Type B pancreatic cell (in vitro differentiated cells): Measurements from ENCODE around the gene TPM4. TPM values are rescaled to one million over a fixed set of nuclear protein-coding genes. Genes with fewer than 3 reads are reported as not detected.

Experiments used
- DNase-seq: peaks from one replicate; pipeline ENCODE4 v3.0.0; 2021; ENCODE audit warnings: mixed read lengths; ENCODE audit not compliant: unreplicated experiment; ENCODE audit errors: extremely low spot score
- H3K27ac Mint-ChIP-seq: 2 replicates; pipeline ENCODE4 v1.8.0; 2021; ENCODE audit warnings: mild to moderate bottlenecking, mixed read lengths
- H3K27me3 Mint-ChIP-seq: 2 replicates; pipeline ENCODE4 v1.8.0; 2021; ENCODE audit warnings: mixed read lengths
- H3K36me3 Mint-ChIP-seq: 2 replicates; pipeline ENCODE4 v1.8.0; 2021; ENCODE audit warnings: mixed read lengths
- H3K4me1 Mint-ChIP-seq: one replicate; pipeline ENCODE4 v1.8.0; 2021; ENCODE audit warnings: mixed read lengths; ENCODE audit not compliant: unreplicated experiment
- H3K4me3 Mint-ChIP-seq: 2 replicates; pipeline ENCODE4 v1.8.0; 2021; ENCODE audit warnings: mild to moderate bottlenecking, mixed read lengths
- H3K9me3 Mint-ChIP-seq: 2 replicates; pipeline ENCODE4 v1.8.0; 2021; ENCODE audit warnings: mixed read lengths
- total RNA-seq: library from RNA; stranded (reverse); gene quantifications from 2 replicates; pipeline ENCODE4 v1.2.1, GENCODE V29; 2021; ENCODE audit warnings: low replicate concordance
- TF ChIP-seq, protein P1 (sequence below): fragments of 200-600 bp; sonication (generic); conservative IDR thresholded peaks from 2 replicates; pipeline ENCODE4 v1.5.0; 2021; ENCODE audit warnings: antibody characterized with exemption, mild to moderate bottlenecking

TPM4 gene
- total RNA-seq, 1 donor from 2014 or later, result 425 TPM

DNA sequence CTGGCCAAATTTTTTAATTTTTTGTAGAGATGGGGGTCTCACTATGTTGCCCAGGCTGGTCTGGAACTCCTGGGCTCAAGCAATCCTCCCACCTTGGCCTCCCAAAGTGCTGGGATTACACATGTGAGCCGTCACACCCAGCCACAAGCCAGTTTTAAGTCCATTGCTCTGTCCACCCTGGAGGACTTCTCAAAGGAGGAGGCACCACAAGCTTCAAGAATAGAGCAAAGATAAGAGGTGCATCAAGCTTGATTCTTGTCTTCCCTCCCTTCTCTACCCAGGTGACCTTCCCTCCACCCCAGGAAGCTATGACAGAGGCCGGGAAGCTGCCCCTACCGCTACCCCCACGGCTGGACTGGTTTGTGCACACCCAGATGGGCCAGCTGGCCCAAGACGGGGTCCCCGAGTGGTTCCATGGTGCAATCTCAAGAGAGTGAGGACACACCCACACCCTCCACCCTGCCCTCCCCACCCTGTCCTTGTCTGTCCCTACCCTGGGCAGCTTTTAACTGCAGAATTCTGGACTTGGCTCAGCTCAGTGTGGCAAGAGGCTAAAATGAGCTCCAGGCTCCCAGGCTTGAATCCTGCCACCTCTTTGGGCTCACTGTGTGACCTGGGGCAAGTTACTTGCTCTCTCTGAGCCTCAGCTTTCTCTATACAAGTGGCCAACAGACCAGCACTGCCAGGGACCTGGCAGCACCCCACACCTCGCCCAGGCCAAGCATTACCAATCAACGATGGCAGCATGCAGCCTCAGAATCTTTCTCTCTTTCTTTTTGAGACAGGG is 72.3 kb downstream of the TPM4 start:
- no peaks in the 10 kb centered on the region for H3K36me3 Mint-ChIP-seq
- TF ChIP-seq, protein P1, sequence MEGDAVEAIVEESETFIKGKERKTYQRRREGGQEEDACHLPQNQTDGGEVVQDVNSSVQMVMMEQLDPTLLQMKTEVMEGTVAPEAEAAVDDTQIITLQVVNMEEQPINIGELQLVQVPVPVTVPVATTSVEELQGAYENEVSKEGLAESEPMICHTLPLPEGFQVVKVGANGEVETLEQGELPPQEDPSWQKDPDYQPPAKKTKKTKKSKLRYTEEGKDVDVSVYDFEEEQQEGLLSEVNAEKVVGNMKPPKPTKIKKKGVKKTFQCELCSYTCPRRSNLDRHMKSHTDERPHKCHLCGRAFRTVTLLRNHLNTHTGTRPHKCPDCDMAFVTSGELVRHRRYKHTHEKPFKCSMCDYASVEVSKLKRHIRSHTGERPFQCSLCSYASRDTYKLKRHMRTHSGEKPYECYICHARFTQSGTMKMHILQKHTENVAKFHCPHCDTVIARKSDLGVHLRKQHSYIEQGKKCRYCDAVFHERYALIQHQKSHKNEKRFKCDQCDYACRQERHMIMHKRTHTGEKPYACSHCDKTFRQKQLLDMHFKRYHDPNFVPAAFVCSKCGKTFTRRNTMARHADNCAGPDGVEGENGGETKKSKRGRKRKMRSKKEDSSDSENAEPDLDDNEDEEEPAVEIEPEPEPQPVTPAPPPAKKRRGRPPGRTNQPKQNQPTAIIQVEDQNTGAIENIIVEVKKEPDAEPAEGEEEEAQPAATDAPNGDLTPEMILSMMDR, result no peak
- no peaks in the 10 kb centered on the region for H3K9me3 Mint-ChIP-seq
- no peaks in the 10 kb centered on the region for H3K27me3 Mint-ChIP-seq
- DNase-seq, result no peak
- no peak overlapping the region for H3K27ac Mint-ChIP-seq
- no peaks in the 10 kb centered on the region for H3K4me1 Mint-ChIP-seq
- no peak overlapping the region for H3K4me3 Mint-ChIP-seq

Other genes with a start within 250 kb of the TPM4 start
- not detected in 2 replicates for gene CYP4F2, start 178.4 kb upstream of the TPM4 start, total RNA-seq
- gene CYP4F11, start 142.0 kb upstream of the TPM4 start, total RNA-seq, result not detected in 2 replicates
- not detected in 2 replicates for gene OR10H4, start 127.5 kb upstream of the TPM4 start, total RNA-seq
- 86.9 and 98.7 TPM in 2 replicates for gene RAB8A, start 35.4 kb downstream of the TPM4 start, total RNA-seq
- gene HSH2D, start 67.2 kb downstream of the TPM4 start, total RNA-seq, result 0.68 and 1.5 TPM in 2 replicates
- gene CIB3, start 97.0 kb downstream of the TPM4 start, total RNA-seq, result not detected in 2 replicates
- gene FAM32A, start 108.9 kb downstream of the TPM4 start, total RNA-seq, result 84.6 and 89.0 TPM in 2 replicates
- gene AP1M1, start 121.4 kb downstream of the TPM4 start, total RNA-seq, result 39.9 and 75.0 TPM in 2 replicates
- gene KLF2, start 248.3 kb downstream of the TPM4 start, total RNA-seq, result 1.4 and 2.1 TPM in 2 replicates